OCI-LY1 (cell line): ENCODE measurements around the gene PDXDC1.
"Not testable (repeated sequence)": the region's sequence is repeated elsewhere in the genome, so short reads cannot be mapped to it uniquely, and the experiment has no call there.

Experiments used
- EZH2 ChIP-seq: fragments of 200-600 bp; sonication (generic), shearing (Covaris generic); IDR thresholded peaks from 2 replicates; pipeline ENCODE4 v1.8.0; 2017; ENCODE audit warnings: borderline replicate concordance, mixed run types, mild to moderate bottlenecking, antibody characterized with exemption, low read length, moderate library complexity, mixed read lengths
- TF ChIP-seq, protein P1 (sequence below): fragments of 200-600 bp; sonication (generic), shearing (Covaris generic); IDR thresholded peaks from 2 replicates; pipeline ENCODE4 v1.5.1; 2017; ENCODE audit warnings: mild to moderate bottlenecking, antibody characterized with exemption, low read length, moderate library complexity, mixed read lengths

- TF ChIP-seq, protein P1, sequence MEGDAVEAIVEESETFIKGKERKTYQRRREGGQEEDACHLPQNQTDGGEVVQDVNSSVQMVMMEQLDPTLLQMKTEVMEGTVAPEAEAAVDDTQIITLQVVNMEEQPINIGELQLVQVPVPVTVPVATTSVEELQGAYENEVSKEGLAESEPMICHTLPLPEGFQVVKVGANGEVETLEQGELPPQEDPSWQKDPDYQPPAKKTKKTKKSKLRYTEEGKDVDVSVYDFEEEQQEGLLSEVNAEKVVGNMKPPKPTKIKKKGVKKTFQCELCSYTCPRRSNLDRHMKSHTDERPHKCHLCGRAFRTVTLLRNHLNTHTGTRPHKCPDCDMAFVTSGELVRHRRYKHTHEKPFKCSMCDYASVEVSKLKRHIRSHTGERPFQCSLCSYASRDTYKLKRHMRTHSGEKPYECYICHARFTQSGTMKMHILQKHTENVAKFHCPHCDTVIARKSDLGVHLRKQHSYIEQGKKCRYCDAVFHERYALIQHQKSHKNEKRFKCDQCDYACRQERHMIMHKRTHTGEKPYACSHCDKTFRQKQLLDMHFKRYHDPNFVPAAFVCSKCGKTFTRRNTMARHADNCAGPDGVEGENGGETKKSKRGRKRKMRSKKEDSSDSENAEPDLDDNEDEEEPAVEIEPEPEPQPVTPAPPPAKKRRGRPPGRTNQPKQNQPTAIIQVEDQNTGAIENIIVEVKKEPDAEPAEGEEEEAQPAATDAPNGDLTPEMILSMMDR, result not testable (repeated sequence)
- TF ChIP-seq EZH2, result not testable (repeated sequence)
Measured at GRCh38 chr16:15146264-15146662, 171.4 kb downstream of the PDXDC1 start.
